A673 (cell line): ENCODE data around the gene ARNT2. TPM values are rescaled to one million over a fixed set of nuclear protein-coding genes. Genes with fewer than 3 reads are reported as not detected.

Experiments used
- BruUV-seq: library from RNA; stranded (reverse); fragments of 400-500 nt; replicated peaks from 2 replicates; lab custom pipeline; 2021; lab: Mats Ljungman, UMichigan
- CTCF ChIA-PET: fragments of 300-600 bp; sonication (Branson Sonifier 250); formaldehyde crosslinking; loops from one replicate; lab custom pipeline; 2022; ENCODE audit warnings: antibody characterized with exemption; lab: Charles Lee
- POLR2A ChIA-PET: fragments of 300-600 bp; sonication (Branson Sonifier 250); formaldehyde crosslinking; loops from one replicate; lab custom pipeline; 2022; ENCODE audit warnings: antibody characterized with exemption; ENCODE audit not compliant: low non-redundant PET; lab: Charles Lee
- DNase-seq: peaks from one replicate; pipeline ENCODE4 v3.0.0-alpha.2; 2015; ENCODE audit warnings: low spot score
- H3K27ac ChIP-seq: fragments of 200-600 bp; sonication (generic); 2 replicates; pipeline ENCODE4 v1.5.1; 2016; ENCODE audit warnings: mixed run types, low read depth, mild to moderate bottlenecking, mixed read lengths, antibody characterized with exemption, low read length; ENCODE audit not compliant: poor library complexity, severe bottlenecking
- H3K27me3 ChIP-seq: fragments of 200-600 bp; sonication (generic); replicated peaks from 2 replicates; pipeline ENCODE4 v1.6.1; 2017; ENCODE audit warnings: mixed run types, low read depth, mild to moderate bottlenecking, mixed read lengths, antibody characterized with exemption, low read length; ENCODE audit not compliant: insufficient read depth, poor library complexity
- H3K36me3 ChIP-seq: fragments of 200-600 bp; sonication (generic); 2 replicates; pipeline ENCODE4 v1.6.1; 2016; ENCODE audit warnings: mixed run types, mild to moderate bottlenecking, mixed read lengths, antibody characterized with exemption, low read length; ENCODE audit not compliant: insufficient read depth, poor library complexity, severe bottlenecking
- H3K4me1 ChIP-seq: fragments of 200-600 bp; sonication (generic); 2 replicates; pipeline ENCODE4 v1.6.1; 2017; ENCODE audit warnings: mixed run types, mild to moderate bottlenecking, mixed read lengths, antibody characterized with exemption, low read length; ENCODE audit not compliant: insufficient read depth, poor library complexity, severe bottlenecking
- H3K4me3 ChIP-seq: fragments of 200-600 bp; sonication (generic); 2 replicates; pipeline ENCODE4 v1.5.1; 2016; ENCODE audit warnings: low read depth, mixed run types, mild to moderate bottlenecking, mixed read lengths, low read length; ENCODE audit not compliant: poor library complexity, severe bottlenecking
- H3K9me3 ChIP-seq: fragments of 200-600 bp; sonication (generic); 2 replicates; pipeline ENCODE4 v1.6.1; 2016; ENCODE audit warnings: mixed run types, low read depth, mild to moderate bottlenecking, mixed read lengths, antibody characterized with exemption, low read length; ENCODE audit not compliant: poor library complexity, severe bottlenecking
- CTCF ChIP-seq: fragments of 300-800, 200-600 bp; sonication (generic); conservative IDR thresholded peaks from 2 replicates; pipeline ENCODE4 v1.5.1; 2017; ENCODE audit warnings: low read depth, mild to moderate bottlenecking, antibody characterized with exemption, low read length, moderate library complexity, mixed read lengths
- EZH2 ChIP-seq: fragments of 200-600 bp; sonication (generic); IDR thresholded peaks from 2 replicates; pipeline ENCODE4 v1.6.1; 2017; ENCODE audit warnings: borderline replicate concordance, low read depth, mild to moderate bottlenecking, mixed read lengths, antibody characterized with exemption, low read length; ENCODE audit not compliant: poor library complexity, severe bottlenecking
- intact Hi-C: fragments of 100-400 bp; cut with micrococcal nuclease; formaldehyde crosslinking; loops from one replicate; pipeline ENCODE4 v1.10.0; 2022; ENCODE audit not compliant: unreplicated experiment
- total RNA-seq: library from RNA; stranded (reverse); gene quantifications from 2 replicates; pipeline ENCODE4 v1.2.3, GENCODE V29; 2021

The ARNT2 gene
- total RNA-seq, 1 experiment from 2014 or later = 2.1 TPM

- H3K4me3 ChIP-seq = no peak overlapping the region
- no peaks in the 10 kb centered on the region for H3K36me3 ChIP-seq
- intact Hi-C loops = no loop called here
- BruUV-seq = no TSS peak
- TF ChIP-seq CTCF (no peak), EZH2 (no peak)
- CTCF ChIA-PET = no interaction called here
- no peaks in the 10 kb centered on the region for H3K9me3 ChIP-seq
- no peaks in the 10 kb centered on the region for H3K27me3 ChIP-seq
- H3K27ac ChIP-seq = no peak overlapping the region
- no peaks in the 10 kb centered on the region for H3K4me1 ChIP-seq
- POLR2A ChIA-PET = no interaction called here
- DNase-seq = no peak
Measured at GRCh38 chr15:80434926-80435720, 30.9 kb downstream of the ARNT2 start.

GRCh38 chr15:80436511-80437307 is 32.5 kb downstream of the ARNT2 start:
- Histone ChIP-seq H3K27me3 (peaks cover 9% of the 10 kb centered on the region), H3K27ac (no peak overlapping the region), H3K36me3 (no peaks in the 10 kb centered on the region), H3K4me3 (no peak overlapping the region), H3K4me1 (no peaks in the 10 kb centered on the region), H3K9me3 (no peaks in the 10 kb centered on the region)
- TF ChIP-seq CTCF (no peak), EZH2 (no peak)
- intact Hi-C loops = no loop called here
- DNase-seq = no peak
- CTCF ChIA-PET = no interaction called here
- BruUV-seq = no TSS peak
- POLR2A ChIA-PET = no interaction called here

GRCh38 chr15:80437334-80437891 is 33.2 kb downstream of the ARNT2 start:
- DNase-seq = no peak
- Histone ChIP-seq H3K9me3 (no peaks in the 10 kb centered on the region), H3K4me3 (no peak overlapping the region), H3K27ac (no peak overlapping the region), H3K27me3 (peaks cover 13% of the 10 kb centered on the region), H3K36me3 (no peaks in the 10 kb centered on the region), H3K4me1 (no peaks in the 10 kb centered on the region)
- ChIA-PET CTCF (no interaction called here), POLR2A (no interaction called here)
- intact Hi-C loops = no loop called here
- no peak for TF ChIP-seq EZH2
- TF ChIP-seq CTCF = no peak
- BruUV-seq = no TSS peak
